Activated naive CD4-positive, alpha-beta T cell treated with anti-CD3 and anti-CD28 coated beads, Interleukin-2, amount 50 U/mL, for 24 hours (primary cell): ENCODE data around the gene ZBTB47.

Experiments
- H3K27ac Mint-ChIP-seq: one replicate; pipeline ENCODE4 v1.8.0; 2021; ENCODE audit warnings: mild to moderate bottlenecking, mixed read lengths
- H3K27me3 Mint-ChIP-seq: one replicate; pipeline ENCODE4 v1.8.0; 2021; ENCODE audit warnings: mixed read lengths
- H3K36me3 Mint-ChIP-seq: one replicate; pipeline ENCODE4 v1.8.0; 2021; ENCODE audit warnings: mixed read lengths
- H3K4me1 Mint-ChIP-seq: one replicate; pipeline ENCODE4 v1.8.0; 2021; ENCODE audit warnings: mixed read lengths
- H3K4me3 Mint-ChIP-seq: one replicate; pipeline ENCODE4 v1.8.0; 2021; ENCODE audit warnings: mild to moderate bottlenecking, mixed read lengths
- H3K9me3 Mint-ChIP-seq: one replicate; pipeline ENCODE4 v1.8.0; 2021; ENCODE audit warnings: mixed read lengths

Gene ZBTB47

GRCh38 chr3:42705058-42705767 is 51.7 kb downstream of the ZBTB47 start:
- Mint-ChIP-seq H3K27ac (no peak overlapping the region), H3K4me3 (no peak overlapping the region), H3K36me3 (no peaks in the 10 kb centered on the region), H3K9me3 (no peaks in the 10 kb centered on the region), H3K4me1 (no peaks in the 10 kb centered on the region), H3K27me3 (no peaks in the 10 kb centered on the region)

GRCh38 chr3:42705962-42706585 is 52.6 kb downstream of the ZBTB47 start:
- Mint-ChIP-seq H3K9me3 (no peaks in the 10 kb centered on the region), H3K27ac (no peak overlapping the region), H3K4me3 (no peak overlapping the region), H3K36me3 (no peaks in the 10 kb centered on the region), H3K4me1 (no peaks in the 10 kb centered on the region), H3K27me3 (no peaks in the 10 kb centered on the region)

GRCh38 chr3:42706721-42707619 is 53.5 kb downstream of the ZBTB47 start:
- Mint-ChIP-seq H3K36me3 (no peaks in the 10 kb centered on the region), H3K27ac (no peak overlapping the region), H3K4me1 (no peaks in the 10 kb centered on the region), H3K9me3 (no peaks in the 10 kb centered on the region), H3K4me3 (no peak overlapping the region), H3K27me3 (no peaks in the 10 kb centered on the region)

- no peaks in the 10 kb centered on the region for H3K36me3 Mint-ChIP-seq
- no peak overlapping the region for H3K27ac Mint-ChIP-seq
- no peaks in the 10 kb centered on the region for H3K4me1 Mint-ChIP-seq
- H3K27me3 Mint-ChIP-seq = no peaks in the 10 kb centered on the region
- no peaks in the 10 kb centered on the region for H3K9me3 Mint-ChIP-seq
- H3K4me3 Mint-ChIP-seq = no peak overlapping the region
These were observed 54.3 kb downstream of the ZBTB47 start for GRCh38 chr3:42707620-42708355.

GRCh38 chr3:42708611-42709151 is 55.2 kb downstream of the ZBTB47 start:
- Mint-ChIP-seq H3K4me1 (no peaks in the 10 kb centered on the region), H3K4me3 (no peak overlapping the region), H3K36me3 (no peaks in the 10 kb centered on the region), H3K27ac (no peak overlapping the region), H3K27me3 (no peaks in the 10 kb centered on the region), H3K9me3 (no peaks in the 10 kb centered on the region)

- no peaks in the 10 kb centered on the region for H3K4me1 Mint-ChIP-seq
- H3K27ac Mint-ChIP-seq = no peak overlapping the region
- H3K4me3 Mint-ChIP-seq = no peak overlapping the region
These were observed 56.1 kb downstream of the ZBTB47 start for GRCh38 chr3:42709621-42710020.

GRCh38 chr3:42710323-42711021 is 57.0 kb downstream of the ZBTB47 start:
- Mint-ChIP-seq H3K9me3 (no peaks in the 10 kb centered on the region), H3K27ac (no peak overlapping the region)

More at GRCh38 chr3:42709621-42710020, 56.1 kb downstream of the ZBTB47 start:
- H3K36me3 Mint-ChIP-seq = no peaks in the 10 kb centered on the region
- H3K9me3 Mint-ChIP-seq = no peaks in the 10 kb centered on the region
- H3K27me3 Mint-ChIP-seq = no peaks in the 10 kb centered on the region

GRCh38 chr3:42711491-42712343 is 58.2 kb downstream of the ZBTB47 start:
- Mint-ChIP-seq H3K4me3 (no peak overlapping the region), H3K36me3 (no peaks in the 10 kb centered on the region), H3K4me1 (no peaks in the 10 kb centered on the region)

More at GRCh38 chr3:42710323-42711021, 57.0 kb downstream of the ZBTB47 start:
- Mint-ChIP-seq H3K27me3 (no peaks in the 10 kb centered on the region), H3K4me1 (no peaks in the 10 kb centered on the region), H3K4me3 (no peak overlapping the region), H3K36me3 (no peaks in the 10 kb centered on the region)

GRCh38 chr3:42712344-42712648 is 58.8 kb downstream of the ZBTB47 start:
- Mint-ChIP-seq H3K36me3 (no peaks in the 10 kb centered on the region), H3K9me3 (no peaks in the 10 kb centered on the region), H3K27ac (no peak overlapping the region), H3K4me3 (no peak overlapping the region), H3K27me3 (no peaks in the 10 kb centered on the region), H3K4me1 (no peaks in the 10 kb centered on the region)

More at GRCh38 chr3:42711491-42712343, 58.2 kb downstream of the ZBTB47 start:
- Mint-ChIP-seq H3K27me3 (no peaks in the 10 kb centered on the region), H3K9me3 (no peaks in the 10 kb centered on the region), H3K27ac (no peak overlapping the region)

GRCh38 chr3:42712688-42713372 is 59.3 kb downstream of the ZBTB47 start:
- Mint-ChIP-seq H3K4me1 (no peaks in the 10 kb centered on the region), H3K9me3 (no peaks in the 10 kb centered on the region), H3K27me3 (no peaks in the 10 kb centered on the region), H3K27ac (no peak overlapping the region), H3K36me3 (no peaks in the 10 kb centered on the region), H3K4me3 (no peak overlapping the region)

GRCh38 chr3:42713747-42714146 is 60.2 kb downstream of the ZBTB47 start:
- H3K36me3 Mint-ChIP-seq = no peaks in the 10 kb centered on the region
- no peaks in the 10 kb centered on the region for H3K27me3 Mint-ChIP-seq
- H3K4me3 Mint-ChIP-seq = no peak overlapping the region
- no peaks in the 10 kb centered on the region for H3K4me1 Mint-ChIP-seq
- no peak overlapping the region for H3K27ac Mint-ChIP-seq
- H3K9me3 Mint-ChIP-seq = no peaks in the 10 kb centered on the region

- Mint-ChIP-seq H3K4me3 (no peak overlapping the region), H3K27me3 (no peaks in the 10 kb centered on the region), H3K27ac (no peak overlapping the region)
These were observed 60.8 kb downstream of the ZBTB47 start for GRCh38 chr3:42714171-42714852.

More at GRCh38 chr3:42714171-42714852, 60.8 kb downstream of the ZBTB47 start:
- H3K4me1 Mint-ChIP-seq = no peaks in the 10 kb centered on the region
- no peaks in the 10 kb centered on the region for H3K36me3 Mint-ChIP-seq
- H3K9me3 Mint-ChIP-seq = no peaks in the 10 kb centered on the region
